Activated CD4-positive, alpha-beta T cell treated with anti-CD3 and anti-CD28 coated beads, Interleukin-2, amount 10 ng/mL, durations not matched to agents 7 days and 5 days (primary cell): Measurements from ENCODE around the gene TAAR5. TPM values are rescaled to one million over a fixed set of nuclear protein-coding genes. Genes with fewer than 3 reads are reported as not detected.
"Not testable (repeated sequence)": the region's sequence is repeated elsewhere in the genome, so short reads cannot be mapped to it uniquely, and the experiment has no call there.

Experiments used
- CTCF ChIA-PET: fragments of 350-600 bp; sonication (Branson Sonifier 250); formaldehyde crosslinking; loops from one replicate; lab custom pipeline; 2021; ENCODE audit warnings: antibody characterized with exemption; lab: Charles Lee
- POLR2A ChIA-PET: fragments of 350-600 bp; sonication (Branson Sonifier 250); formaldehyde crosslinking; loops from one replicate; lab custom pipeline; 2021; ENCODE audit warnings: antibody characterized with exemption; lab: Charles Lee
- DNase-seq: peaks from one replicate; pipeline ENCODE4 v3.0.0-alpha.2; 2020
- H3K27ac Mint-ChIP-seq: one replicate; pipeline ENCODE4 v1.8.0; 2021; ENCODE audit warnings: mild to moderate bottlenecking, moderate library complexity, mixed read lengths
- H3K27me3 Mint-ChIP-seq: one replicate; pipeline ENCODE4 v1.8.0; 2021; ENCODE audit warnings: mixed read lengths
- H3K36me3 Mint-ChIP-seq: one replicate; pipeline ENCODE4 v1.8.0; 2021; ENCODE audit warnings: low read depth, mixed read lengths
- H3K4me1 Mint-ChIP-seq: one replicate; pipeline ENCODE4 v1.8.0; 2021; ENCODE audit warnings: mixed read lengths
- H3K4me3 Mint-ChIP-seq: one replicate; pipeline ENCODE4 v1.8.0; 2021; ENCODE audit warnings: mild to moderate bottlenecking, moderate library complexity, mixed read lengths
- H3K9me3 Mint-ChIP-seq: one replicate; pipeline ENCODE4 v1.8.0; 2021; ENCODE audit warnings: mixed read lengths
- total RNA-seq, 2 experiments: library from RNA; stranded (reverse); gene quantifications; one replicate each; pipeline ENCODE4 v1.2.3, GENCODE V29; 2021

Gene TAAR5
- total RNA-seq, 2 experiments from 2014 or later, result not detected

DNA sequence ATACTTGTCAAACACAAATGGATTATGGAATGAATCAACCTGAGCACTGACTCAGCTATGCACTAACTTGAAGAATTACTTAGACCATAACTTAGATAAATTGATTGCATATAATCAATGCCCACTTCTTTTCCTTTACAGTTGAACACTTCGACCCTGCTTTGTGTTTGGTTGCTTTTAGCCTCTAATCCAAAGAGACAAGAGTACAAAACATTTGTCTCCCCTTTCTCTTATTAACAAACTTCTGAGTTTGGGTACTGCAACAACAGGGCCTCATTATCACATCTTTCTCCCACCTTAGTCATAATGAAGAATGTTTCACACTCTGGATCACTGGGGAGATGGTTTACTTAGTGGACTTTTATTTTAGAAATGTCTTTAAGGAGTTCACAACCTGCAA lies 22.0 kb downstream of the TAAR5 start:
- CTCF ChIA-PET, result no interaction called here
- no peaks in the 10 kb centered on the region for H3K4me1 Mint-ChIP-seq
- no peaks in the 10 kb centered on the region for H3K36me3 Mint-ChIP-seq
- no peak overlapping the region for H3K4me3 Mint-ChIP-seq
- H3K27ac Mint-ChIP-seq, result no peak overlapping the region
- POLR2A ChIA-PET, result no interaction called here
- peaks cover 10% of the 10 kb centered on the region for H3K27me3 Mint-ChIP-seq
- H3K9me3 Mint-ChIP-seq, result no peaks in the 10 kb centered on the region
- no peak for DNase-seq

DNA sequence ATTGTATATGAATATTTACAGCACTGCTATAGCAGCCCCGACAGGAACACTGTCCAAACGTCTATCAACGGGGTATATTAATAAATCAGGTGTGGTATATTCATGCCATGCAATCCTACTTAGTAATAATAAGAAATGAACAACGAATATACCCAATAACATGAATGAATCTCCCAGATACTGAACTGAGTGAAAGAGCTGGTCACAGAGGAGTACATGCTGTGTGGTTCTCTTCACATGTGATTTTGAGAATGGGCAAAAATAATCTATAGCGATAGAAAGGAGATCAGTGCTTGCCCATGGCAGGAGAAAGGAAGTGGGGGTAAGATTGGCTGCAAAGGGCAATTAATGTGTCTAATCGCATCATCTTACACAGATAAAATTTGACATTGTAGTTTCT lies 23.1 kb downstream of the TAAR5 start:
- DNase-seq, result no peak
- POLR2A ChIA-PET, result no interaction called here
- no peaks in the 10 kb centered on the region for H3K9me3 Mint-ChIP-seq
- H3K27me3 Mint-ChIP-seq, result peaks cover 8% of the 10 kb centered on the region
- CTCF ChIA-PET, result no interaction called here
- no peaks in the 10 kb centered on the region for H3K4me1 Mint-ChIP-seq
- H3K27ac Mint-ChIP-seq, result no peak overlapping the region
- no peaks in the 10 kb centered on the region for H3K36me3 Mint-ChIP-seq
- H3K4me3 Mint-ChIP-seq, result no peak overlapping the region

DNA sequence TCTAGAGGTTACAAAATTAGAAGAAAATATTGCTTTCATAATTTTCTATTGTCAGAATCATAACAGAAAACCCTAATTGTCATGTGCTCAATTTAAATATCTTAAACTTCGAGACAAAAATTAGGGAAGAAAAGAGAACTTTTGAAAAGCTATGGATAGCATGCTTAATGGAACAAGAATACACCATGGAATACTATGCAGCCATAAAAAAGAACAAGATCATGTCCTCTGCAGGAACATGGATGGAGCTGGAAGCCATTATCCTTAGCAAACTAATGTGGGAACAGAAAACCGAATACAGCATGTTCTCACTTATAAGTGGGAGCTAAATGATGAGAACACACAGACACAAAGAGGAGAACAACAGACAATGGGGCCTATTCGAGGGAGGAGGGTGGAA lies 29.5 kb downstream of the TAAR5 start:
- DNase-seq, CTCF ChIA-PET, H3K9me3 Mint-ChIP-seq, H3K4me1 Mint-ChIP-seq, H3K27ac Mint-ChIP-seq, H3K4me3 Mint-ChIP-seq, H3K36me3 Mint-ChIP-seq, POLR2A ChIA-PET: not testable (repeated sequence)
- H3K27me3 Mint-ChIP-seq, result peaks cover 17% of the 10 kb centered on the region

DNA sequence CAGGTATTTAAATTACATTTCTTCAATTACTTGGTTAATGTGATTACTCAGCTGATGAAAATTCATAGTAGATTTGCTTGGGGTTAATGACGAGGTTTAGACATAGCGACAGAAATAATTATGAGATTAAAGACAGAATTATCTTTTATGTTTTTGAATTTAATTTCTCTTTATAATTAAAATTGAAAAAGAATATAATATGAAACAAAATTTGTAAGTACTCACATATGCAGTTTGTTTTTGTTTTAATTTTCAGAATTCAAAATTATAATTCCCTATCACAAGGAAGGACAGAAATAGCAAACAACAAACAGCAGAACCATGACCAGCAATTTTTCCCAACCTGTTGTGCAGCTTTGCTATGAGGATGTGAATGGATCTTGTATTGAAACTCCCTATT lies 37.2 kb downstream of the TAAR5 start, which contains the start of gene TAAR8:
TSS of gene TAAR8 (plus strand) at position 301 of the 400 bp plus-strand sequence. CDS start at position 322, 21 bp downstream.
- Mint-ChIP-seq H3K9me3 (no peaks in the 10 kb centered on the region), H3K27me3 (peaks cover 29% of the 10 kb centered on the region), H3K27ac (no peak within 1 kb of the TSS), H3K36me3 (no peaks in the 10 kb centered on the region), H3K4me3 (no peak within 1 kb of the TSS), H3K4me1 (no peaks in the 10 kb centered on the region)
- DNase-seq, result no peak
- CTCF ChIA-PET, result interaction anchor here (0.5 kb wide), 1 partner anchor 343 kb away, joined by 6 read pairs; no protein-coding TSS in a partner anchor
- POLR2A ChIA-PET, result no interaction called here

DNA sequence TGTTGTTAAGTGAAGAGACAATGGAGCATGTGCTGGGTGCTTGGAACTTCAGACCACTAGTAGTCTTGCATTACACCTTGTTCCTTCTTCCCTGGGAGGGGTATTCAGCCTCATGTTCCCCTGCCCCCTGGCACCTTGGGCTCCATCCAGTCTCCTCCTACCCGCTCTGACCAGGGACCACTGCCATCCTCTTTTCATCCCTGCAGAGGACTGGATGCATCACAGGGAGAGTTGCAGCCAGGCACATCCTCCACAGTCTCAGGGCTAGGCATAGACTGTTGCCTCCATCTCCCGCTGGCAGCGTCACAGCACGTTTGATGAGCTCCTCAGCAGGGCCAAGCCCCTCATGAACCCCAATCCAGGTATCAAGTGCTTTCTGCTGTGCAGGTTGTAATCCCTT lies 38.3 kb downstream of the TAAR5 start:
- Mint-ChIP-seq H3K27me3 (peaks cover 21% of the 10 kb centered on the region), H3K4me1 (no peaks in the 10 kb centered on the region), H3K9me3 (no peaks in the 10 kb centered on the region), H3K36me3 (no peaks in the 10 kb centered on the region), H3K27ac (no peak overlapping the region), H3K4me3 (no peak overlapping the region)
- CTCF ChIA-PET, result no interaction called here
- POLR2A ChIA-PET, result no interaction called here
- no peak for DNase-seq

DNA sequence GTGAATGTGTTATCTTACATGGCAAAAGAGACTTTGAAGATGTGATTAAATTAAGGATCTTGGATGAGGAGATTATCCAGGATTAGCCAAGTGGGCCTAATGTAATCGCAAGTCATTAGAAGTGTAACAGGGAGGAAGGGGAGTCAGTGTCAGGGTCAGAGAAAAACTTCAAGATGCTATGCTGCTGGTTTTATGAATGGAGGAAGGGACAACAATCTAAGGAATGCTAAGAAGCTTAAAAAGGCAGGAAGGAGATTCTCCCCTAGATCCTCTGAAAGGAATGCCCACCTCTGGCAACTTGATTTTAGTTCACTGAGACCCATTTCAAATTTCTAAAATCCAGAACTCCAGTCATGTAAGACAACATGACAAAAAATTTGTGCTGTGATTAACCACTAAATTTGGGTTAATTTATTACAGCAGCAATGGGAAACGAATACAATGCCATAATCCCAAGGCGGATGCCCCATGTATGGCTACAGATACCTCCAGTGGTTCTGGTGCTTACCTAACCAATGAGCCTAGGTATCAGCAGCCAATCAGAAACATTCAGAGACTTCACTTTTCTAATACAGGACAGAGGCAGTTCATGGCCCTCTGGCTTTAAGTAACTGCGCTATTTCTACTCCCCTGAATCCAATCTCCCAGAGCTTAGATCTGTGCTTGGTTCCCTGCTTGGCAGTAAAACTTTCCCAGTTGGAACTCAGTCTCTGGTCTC lies 40.6 kb downstream of the TAAR5 start:
- no peak for DNase-seq
- H3K27ac Mint-ChIP-seq, result no peak overlapping the region
- CTCF ChIA-PET, result no interaction called here
- no peak overlapping the region for H3K4me3 Mint-ChIP-seq
- H3K4me1 Mint-ChIP-seq, result no peaks in the 10 kb centered on the region
- POLR2A ChIA-PET, result no interaction called here
- H3K36me3 Mint-ChIP-seq, result no peaks in the 10 kb centered on the region
- peaks cover 15% of the 10 kb centered on the region for H3K27me3 Mint-ChIP-seq
- no peaks in the 10 kb centered on the region for H3K9me3 Mint-ChIP-seq

DNA sequence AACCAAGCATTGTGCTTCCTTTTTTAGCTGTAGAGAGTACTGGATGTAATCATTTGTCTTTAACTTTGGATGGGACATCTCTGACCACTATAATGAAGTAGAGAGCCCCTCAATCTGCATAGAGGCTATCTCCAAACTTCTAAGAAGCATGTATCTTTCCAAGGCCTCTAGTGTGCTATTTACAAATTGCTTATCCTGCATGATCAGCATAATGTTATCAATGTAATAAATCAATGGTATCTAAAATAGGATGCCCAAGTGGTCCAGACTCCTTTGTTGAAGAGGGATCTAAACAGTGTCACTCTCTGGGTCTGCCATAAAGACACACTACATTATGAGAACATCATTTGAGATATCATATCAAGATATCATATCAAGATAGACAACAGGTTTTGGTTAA lies 44.7 kb downstream of the TAAR5 start:
- no peak overlapping the region for H3K27ac Mint-ChIP-seq
- POLR2A ChIA-PET, result no interaction called here
- no peaks in the 10 kb centered on the region for H3K4me1 Mint-ChIP-seq
- H3K27me3 Mint-ChIP-seq, result peaks cover 27% of the 10 kb centered on the region
- H3K36me3 Mint-ChIP-seq, result no peaks in the 10 kb centered on the region
- no peaks in the 10 kb centered on the region for H3K9me3 Mint-ChIP-seq
- CTCF ChIA-PET, result interaction anchor here (0.6 kb wide), 1 partner anchor 28 kb away, joined by 3 read pairs; no protein-coding TSS in a partner anchor
- no peak overlapping the region for H3K4me3 Mint-ChIP-seq
- DNase-seq, result no peak

Other genes starting within 250 kb of the TAAR5 start
- not detected for gene MOXD1, start 188.3 kb downstream of the TAAR5 start, total RNA-seq
- 10 to 100 TPM; 20.2 to 24.3 TPM for gene STX7, start 76.6 kb downstream of the TAAR5 start, total RNA-seq
- gene TAAR9, start 51.5 kb downstream of the TAAR5 start, total RNA-seq, result not detected
- gene TAAR8, start 37.1 kb downstream of the TAAR5 start, total RNA-seq, result not detected
- not detected for gene TAAR6, start 19.4 kb downstream of the TAAR5 start, total RNA-seq
- gene TAAR2, start 34.5 kb upstream of the TAAR5 start, total RNA-seq, result not detected
- not detected for gene TAAR1, start 69.4 kb upstream of the TAAR5 start, total RNA-seq
- gene VNN1, start 124.3 kb upstream of the TAAR5 start, total RNA-seq, result not detected
- 10 to 100 TPM; 12.8 to 16.1 TPM for gene VNN2, start 168.2 kb upstream of the TAAR5 start, total RNA-seq
- 1 to 10 TPM; 9.1 to 9.3 TPM for gene SLC18B1, start 208.9 kb upstream of the TAAR5 start, total RNA-seq
- gene RPS12, start 224.8 kb upstream of the TAAR5 start, total RNA-seq, result 1,000 to 10,000 TPM in 1 of 2 experiments, 100 to 1,000 TPM in 1; 911 to 1,438 TPM